Measurements from ENCODE around the gene COX19. TPM values are rescaled to one million over a fixed set of nuclear protein-coding genes. Genes with fewer than 3 reads are reported as not detected.

Gene COX19
- total and polyA plus RNA-seq, 2 of the 13 experiments (the other 11 are each of a cell fraction or from before 2014, with no cell fraction given), result 11.5 to 21.7 TPM

GRCh38 chr7:992709-993607 lies 17.6 kb upstream of the COX19 start (continued):
- TF ChIP-seq BATF2 (CRISPR knock-in tag; IDR thresholded peaks at IDR 0.05) (no peak), FOXJ3 (CRISPR knock-in tag; IDR thresholded peaks at IDR 0.05; ENCODE audit: borderline replicate concordance) (no peak; the same call in 1 of the 2 replicates), NFATC3 (CRISPR knock-in tag; IDR thresholded peaks at IDR 0.05) (peak; percentile 73; the same call in 1 of the 2 replicates), ZNF784 (CRISPR knock-in tag; IDR thresholded peaks at IDR 0.05; ENCODE audit: borderline replicate concordance) (no peak), MEIS2 (CRISPR knock-in tag; IDR thresholded peaks at IDR 0.05) (peak; percentile 88; the same call in 1 of the 2 replicates), GTF3A (CRISPR knock-in tag; conservative IDR thresholded peaks at IDR 0.05) (peak; percentile 93; the same call in 1 of the 2 replicates), HHEX (CRISPR knock-in tag; IDR thresholded peaks at IDR 0.05) (no peak), SALL1 (CRISPR knock-in tag; IDR thresholded peaks at IDR 0.05) (peak; percentile 89), ZFP82 (CRISPR knock-in tag; IDR thresholded peaks at IDR 0.05; ENCODE audit: borderline replicate concordance) (peak; percentile 69; the same call in 1 of the 2 replicates), KDM5B (CRISPR knock-in tag; IDR thresholded peaks at IDR 0.05; ENCODE audit: borderline replicate concordance) (peak; percentile 71), ZNF687 (CRISPR knock-in tag; IDR thresholded peaks at IDR 0.05) (peak; percentile 86), FUBP1 (CRISPR knock-in tag; IDR thresholded peaks at IDR 0.05; ENCODE audit: borderline replicate concordance) (no peak), BRD4 (CRISPR knock-in tag; IDR thresholded peaks at IDR 0.05) (peak; percentile 80), ZBTB10 (CRISPR knock-in tag; IDR thresholded peaks at IDR 0.05; ENCODE audit: borderline replicate concordance) (0 out of 2 replicates have a peak, but pooled peaks have one; percentile 69), YEATS2 (CRISPR knock-in tag; IDR thresholded peaks at IDR 0.05; ENCODE audit: borderline replicate concordance) (peak; percentile 74; the same call in 1 of the 2 replicates)
